ENCODE measurements around the gene SLC7A7.

DNA sequence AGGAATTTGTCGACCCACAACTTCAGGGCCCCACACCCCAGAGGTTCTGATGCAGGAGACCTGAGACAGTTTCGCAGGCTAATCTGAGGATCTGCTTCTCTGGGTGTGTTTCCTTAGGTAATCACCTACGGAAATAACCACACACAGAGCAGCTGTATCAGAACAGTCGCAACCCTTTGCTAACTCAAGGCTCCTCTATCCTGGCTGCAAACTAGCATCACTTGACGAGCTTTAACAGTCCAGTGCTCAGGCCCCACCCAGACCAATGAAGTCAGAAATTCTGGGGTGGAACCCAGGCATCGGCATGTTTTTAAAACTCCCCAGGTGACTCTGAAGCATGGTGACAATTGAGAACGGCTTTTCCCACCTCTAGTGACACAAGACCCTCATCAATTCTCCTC, 20.7 kb downstream of the SLC7A7 start:
- TF ChIP-seq TAF1 (IDR thresholded peaks at IDR 0.05; ENCODE audit: borderline replicate concordance, low read depth, low read length), result no peak
- 0 out of 2 replicates have a peak, but pooled peaks have one; percentile 54 for TF ChIP-seq POLR2AphosphoS5 (IDR thresholded peaks at IDR 0.05; ENCODE audit: low read depth, low read length)
- peak; percentile 41; the same call in 1 of the 2 replicates for TF ChIP-seq POLR2A (IDR thresholded peaks at IDR 0.05; ENCODE audit: low read depth, low read length)

Measured in GM12892 (cell line).